ENCODE measurements around the gene NEURL3. TPM values are rescaled to one million over a fixed set of nuclear protein-coding genes. Genes with fewer than 3 reads are reported as not detected.

The NEURL3 gene
- total RNA-seq, 2 experiments from 2014 or later = 0.22 to 0.27 TPM

DNA sequence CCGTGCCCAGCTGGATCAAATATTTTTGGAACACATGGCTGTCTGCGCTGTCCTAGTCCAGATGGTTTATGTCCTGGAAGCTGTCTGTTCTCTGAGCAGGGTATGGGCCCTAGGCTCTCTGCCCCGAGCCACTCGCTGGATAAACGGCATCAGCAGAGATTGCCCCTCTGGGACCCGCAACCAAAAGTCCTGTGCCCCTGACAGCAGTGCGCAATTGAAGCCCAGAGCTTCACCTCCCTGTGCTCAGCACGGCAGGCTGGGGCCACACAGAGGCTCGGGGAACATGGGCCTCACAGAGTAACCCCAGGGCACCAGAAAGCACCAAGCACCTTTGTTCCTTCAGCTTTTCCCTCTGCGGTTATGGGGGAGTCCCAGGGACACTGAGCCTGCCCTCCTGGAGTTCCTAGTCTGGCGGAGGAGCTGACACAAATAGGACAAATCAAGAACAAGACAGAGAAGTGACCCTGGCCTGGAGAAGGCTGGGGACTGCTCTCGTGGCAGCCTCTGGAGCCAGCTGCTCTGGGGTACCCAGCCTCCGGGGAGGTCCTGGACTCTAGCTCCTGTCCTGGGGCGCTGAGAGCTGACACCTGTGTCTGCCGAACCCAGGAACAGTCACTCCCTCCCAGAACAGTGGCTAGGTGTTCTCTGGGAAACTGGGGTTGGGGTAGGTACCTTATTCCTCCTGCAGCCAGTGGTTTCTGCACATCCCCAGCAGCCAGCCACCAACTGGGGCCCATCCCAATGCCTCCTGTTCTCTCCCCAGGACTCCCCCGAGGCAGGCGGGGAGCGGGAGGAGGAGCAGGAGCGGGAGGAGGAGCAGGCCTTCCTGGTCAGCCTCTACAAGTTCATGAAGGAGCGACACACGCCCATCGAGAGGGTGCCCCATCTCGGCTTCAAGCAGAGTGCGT, 43.7 kb upstream of the NEURL3 start:
- Mint-ChIP-seq H3K27me3 (no peaks in the 10 kb centered on the region), H3K4me1 (peaks cover 51% of the 10 kb centered on the region), H3K27ac (no peak overlapping the region), H3K4me3 (no peak overlapping the region), H3K36me3 (ENCODE audit: low read depth) (peaks cover 47% of the 10 kb centered on the region), H3K9me3 (no peaks in the 10 kb centered on the region)
- no peak for DNase-seq
- CTCF ChIA-PET = interaction anchor here (0.5 to 2.2 kb wide), 7 partner anchors 10 to 144 kb away, joined by 3 to 7 read pairs (median 4); no protein-coding TSS in a partner anchor
- POLR2A ChIA-PET = no interaction called here

DNA sequence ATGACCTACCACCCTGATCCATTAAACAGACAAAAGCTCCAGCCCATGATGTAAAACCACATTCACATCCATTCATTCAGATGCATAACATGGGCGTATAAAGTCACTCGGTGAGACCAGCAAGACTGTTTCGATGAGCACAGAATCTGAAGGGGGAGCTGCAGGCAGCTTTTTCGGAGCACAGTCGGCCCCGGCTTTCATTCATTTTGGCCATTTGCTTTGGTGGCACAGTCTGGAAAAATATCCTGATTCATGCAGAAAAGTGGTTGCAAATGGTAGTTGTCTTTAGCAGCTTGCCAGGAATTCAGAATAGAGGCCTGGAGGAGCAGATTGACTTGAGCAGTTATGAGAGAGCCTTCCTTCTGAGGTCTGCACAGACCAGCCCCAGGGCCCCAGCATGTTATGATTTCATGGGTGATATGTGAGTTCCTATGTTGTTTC, 42.6 kb upstream of the NEURL3 start:
- Mint-ChIP-seq H3K4me3 (no peak overlapping the region), H3K9me3 (no peaks in the 10 kb centered on the region), H3K36me3 (ENCODE audit: low read depth) (peaks cover 51% of the 10 kb centered on the region), H3K27me3 (no peaks in the 10 kb centered on the region), H3K4me1 (peaks cover 53% of the 10 kb centered on the region), H3K27ac (peak overlapping the region; percentile 58)
- DNase-seq = no peak
- ChIA-PET CTCF (interaction anchor here (0.6 to 2.2 kb wide), 8 partner anchors 9 to 435 kb away, joined by 3 to 7 read pairs (median 4); no protein-coding TSS in a partner anchor), POLR2A (no interaction called here)

GRCh38 chr2:96547203-96547641, 42.1 kb upstream of the NEURL3 start:
- peaks cover 54% of the 10 kb centered on the region for H3K4me1 Mint-ChIP-seq
- CTCF ChIA-PET = interaction anchor here (0.5 to 2.2 kb wide), 4 partner anchors 9 to 435 kb away, joined by 3 to 7 read pairs (median 4); no protein-coding TSS in a partner anchor
- H3K4me3 Mint-ChIP-seq = no peak overlapping the region
- DNase-seq = no peak
- POLR2A ChIA-PET = no interaction called here
- no peaks in the 10 kb centered on the region for H3K27me3 Mint-ChIP-seq
- H3K36me3 Mint-ChIP-seq (ENCODE audit: low read depth) = peaks cover 54% of the 10 kb centered on the region
- peak overlapping the region; percentile 58 for H3K27ac Mint-ChIP-seq
- no peaks in the 10 kb centered on the region for H3K9me3 Mint-ChIP-seq

GRCh38 chr2:96546797-96547196, 41.6 kb upstream of the NEURL3 start:
- Mint-ChIP-seq H3K27ac (peak overlapping the region; percentile 52), H3K4me1 (peaks cover 55% of the 10 kb centered on the region), H3K4me3 (peak overlapping the region; percentile 12), H3K27me3 (no peaks in the 10 kb centered on the region), H3K36me3 (ENCODE audit: low read depth) (peaks cover 54% of the 10 kb centered on the region), H3K9me3 (no peaks in the 10 kb centered on the region)
- DNase-seq = peak; percentile 37
- ChIA-PET POLR2A (no interaction called here), CTCF (interaction anchor here (0.5 to 2.2 kb wide), 3 partner anchors 8 to 314 kb away, joined by 3 to 7 read pairs (median 4); no protein-coding TSS in a partner anchor)

- H3K36me3 Mint-ChIP-seq (ENCODE audit: low read depth) = peaks cover 59% of the 10 kb centered on the region
- peak overlapping the region; percentile 2 for H3K4me3 Mint-ChIP-seq
- ChIA-PET POLR2A (no interaction called here), CTCF (interaction anchor here (1.4 kb wide), 1 partner anchor 8 kb away, joined by 4 read pairs; no protein-coding TSS in a partner anchor)
- peak overlapping the region; percentile 52 for H3K27ac Mint-ChIP-seq
- DNase-seq = no peak
- H3K4me1 Mint-ChIP-seq = peaks cover 58% of the 10 kb centered on the region
- H3K27me3 Mint-ChIP-seq = no peaks in the 10 kb centered on the region
- H3K9me3 Mint-ChIP-seq = no peaks in the 10 kb centered on the region
Measured at GRCh38 chr2:96546321-96546720, 41.2 kb upstream of the NEURL3 start.

DNA sequence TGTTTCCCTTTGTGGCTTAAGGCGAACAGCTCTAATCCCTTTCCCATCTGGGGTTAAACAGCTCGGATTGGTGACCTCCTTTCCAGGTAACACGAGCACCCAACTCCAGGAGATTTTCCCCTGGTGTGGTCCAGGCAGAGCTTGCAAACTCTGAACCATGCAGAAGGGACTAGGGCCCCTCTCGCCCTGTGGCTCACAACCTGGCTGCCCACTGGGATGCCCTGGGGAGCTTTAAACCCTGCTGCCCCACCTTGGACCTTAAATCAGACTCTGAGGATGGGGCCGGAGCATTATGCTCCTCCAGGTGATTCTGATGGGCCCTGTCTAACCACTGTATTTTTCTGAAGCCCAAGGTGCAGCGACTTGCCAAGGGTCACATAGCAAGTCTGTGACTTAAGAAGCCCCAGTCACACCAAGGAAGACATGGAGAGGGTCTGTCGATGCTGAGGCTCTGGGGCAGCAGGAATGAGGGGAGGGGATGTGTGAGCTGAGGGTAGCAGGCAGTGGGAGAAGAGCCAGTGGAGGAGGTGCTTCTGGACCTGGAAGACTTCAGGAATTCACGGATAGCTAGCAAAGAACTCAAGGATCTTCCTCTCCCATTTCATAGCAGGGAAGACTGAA, 37.3 kb upstream of the NEURL3 start:
- no peak for DNase-seq
- ChIA-PET CTCF (interaction anchor here (1.0 to 3.8 kb wide), 5 partner anchors 9 to 221 kb away, joined by 3 to 21 read pairs (median 4); no protein-coding TSS in a partner anchor), POLR2A (interaction anchor here (1.1 kb wide), 1 partner anchor 9 kb away, joined by 3 read pairs; no protein-coding TSS in a partner anchor)
- no peaks in the 10 kb centered on the region for H3K9me3 Mint-ChIP-seq
- no peak overlapping the region for H3K27ac Mint-ChIP-seq
- no peaks in the 10 kb centered on the region for H3K27me3 Mint-ChIP-seq
- H3K4me3 Mint-ChIP-seq = no peak overlapping the region
- H3K4me1 Mint-ChIP-seq = peaks cover 77% of the 10 kb centered on the region
- peaks cover 71% of the 10 kb centered on the region for H3K36me3 Mint-ChIP-seq (ENCODE audit: low read depth)

DNA sequence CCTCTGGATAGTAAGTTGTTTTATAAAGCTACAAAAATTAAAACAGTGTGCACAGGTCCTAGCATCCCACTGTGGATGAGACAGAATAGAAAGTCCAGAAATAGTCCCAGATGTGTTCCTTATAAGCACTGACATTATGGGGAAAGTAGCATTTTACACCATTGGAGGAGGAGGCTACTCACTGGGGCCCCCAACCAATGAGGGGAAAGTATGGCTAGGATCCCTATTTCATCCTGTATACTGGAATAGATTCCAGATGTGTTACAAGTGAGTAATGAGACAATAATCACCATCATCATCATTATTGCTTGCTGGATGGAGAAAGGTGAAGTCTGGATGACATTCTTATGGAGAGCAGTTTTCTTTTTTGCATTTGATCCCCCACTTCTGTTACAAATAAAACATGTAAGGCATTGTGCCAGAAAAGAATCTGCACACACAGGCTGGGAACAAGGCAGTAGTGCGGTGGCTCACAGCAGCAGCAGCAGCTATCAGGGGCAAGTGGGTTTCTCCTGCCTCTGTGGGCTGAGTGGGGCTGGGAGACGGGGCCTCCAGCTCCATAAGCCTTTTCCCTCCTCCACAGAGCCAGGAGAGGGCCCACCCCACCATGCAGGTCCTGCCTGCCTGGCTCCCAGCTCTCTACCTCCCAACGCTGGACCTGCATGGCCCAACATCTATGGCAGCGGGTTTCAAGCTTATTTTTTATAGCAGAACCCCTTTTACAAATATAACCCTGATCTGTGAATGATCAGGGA, 36.4 kb upstream of the NEURL3 start:
- peaks cover 65% of the 10 kb centered on the region for H3K36me3 Mint-ChIP-seq (ENCODE audit: low read depth)

GRCh38 chr2:96540136-96540535, 35.0 kb upstream of the NEURL3 start:
- ChIA-PET CTCF (interaction anchor here (0.7 to 3.8 kb wide), 10 partner anchors 10 to 221 kb away, joined by 3 to 21 read pairs (median 3); no protein-coding TSS in a partner anchor), POLR2A (no interaction called here)
- peak overlapping the region; percentile 98 for H3K27ac Mint-ChIP-seq
- H3K4me1 Mint-ChIP-seq = peaks cover 65% of the 10 kb centered on the region
- H3K9me3 Mint-ChIP-seq = no peaks in the 10 kb centered on the region
- peak overlapping the region; percentile 88 for H3K4me3 Mint-ChIP-seq
- H3K27me3 Mint-ChIP-seq = no peaks in the 10 kb centered on the region
- peaks cover 51% of the 10 kb centered on the region for H3K36me3 Mint-ChIP-seq (ENCODE audit: low read depth)
- DNase-seq = no peak

More for the DNA sequence above, 36.4 kb upstream of the NEURL3 start:
- DNase-seq = no peak
- ChIA-PET CTCF (interaction anchor here (1.0 to 3.8 kb wide), 3 partner anchors 10 to 31 kb away, joined by 3 to 21 read pairs (median 5); no protein-coding TSS in a partner anchor), POLR2A (interaction anchor here (1.1 kb wide), 1 partner anchor 8 kb away, joined by 3 read pairs; no protein-coding TSS in a partner anchor)
- no peak overlapping the region for H3K4me3 Mint-ChIP-seq
- no peaks in the 10 kb centered on the region for H3K27me3 Mint-ChIP-seq
- no peaks in the 10 kb centered on the region for H3K9me3 Mint-ChIP-seq
- H3K4me1 Mint-ChIP-seq = peaks cover 68% of the 10 kb centered on the region
- H3K27ac Mint-ChIP-seq = no peak overlapping the region

GRCh38 chr2:96539215-96539920, 34.2 kb upstream of the NEURL3 start:
- H3K36me3 Mint-ChIP-seq (ENCODE audit: low read depth) = peaks cover 46% of the 10 kb centered on the region
- peak overlapping the region; percentile 98 for H3K27ac Mint-ChIP-seq
- CTCF ChIA-PET = interaction anchor here (0.8 to 3.8 kb wide), 8 partner anchors 9 to 44 kb away, joined by 3 to 21 read pairs (median 5); no protein-coding TSS in a partner anchor
- H3K9me3 Mint-ChIP-seq = no peaks in the 10 kb centered on the region
- POLR2A ChIA-PET = no interaction called here
- H3K4me1 Mint-ChIP-seq = peaks cover 63% of the 10 kb centered on the region
- peak overlapping the region; percentile 88 for H3K4me3 Mint-ChIP-seq
- no peaks in the 10 kb centered on the region for H3K27me3 Mint-ChIP-seq
- DNase-seq = peak; percentile 41

DNA sequence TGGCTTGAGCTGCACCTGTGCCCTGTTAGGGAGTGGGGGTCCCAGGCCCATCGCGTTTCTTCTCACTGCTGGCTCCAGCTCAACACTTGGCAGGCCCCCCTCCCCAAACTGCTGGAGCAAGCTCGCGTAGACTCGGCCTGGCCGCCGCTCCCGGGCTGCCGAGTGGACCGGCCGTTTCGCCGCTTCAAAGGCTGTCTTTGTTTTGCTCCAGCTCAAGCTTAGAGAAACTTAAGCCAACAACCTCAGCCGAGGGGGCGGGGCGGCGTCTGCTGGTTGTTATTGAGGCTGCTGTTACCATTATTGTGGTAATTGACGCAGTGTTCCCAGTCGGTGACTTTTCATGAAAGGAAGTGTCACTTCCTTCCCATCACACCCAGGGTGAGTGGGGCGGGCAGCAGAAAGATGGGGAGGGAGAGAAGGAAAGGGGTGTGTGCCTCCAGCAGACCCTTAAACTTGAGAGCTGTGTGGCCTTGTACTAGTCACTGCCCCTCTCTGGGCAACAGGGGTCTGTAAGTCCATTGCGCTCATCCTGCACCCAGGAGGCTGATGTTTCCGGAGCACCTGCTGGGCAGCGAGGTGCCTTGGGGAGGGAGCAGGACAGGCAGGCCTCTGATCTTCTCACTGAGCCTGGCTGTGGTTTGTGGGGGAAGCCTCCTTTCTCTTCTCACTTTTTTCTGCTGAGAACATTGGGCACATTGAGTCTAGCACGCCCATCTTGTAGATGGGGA, 33.5 kb upstream of the NEURL3 start:
- DNase-seq = peak; percentile 92
- H3K36me3 Mint-ChIP-seq (ENCODE audit: low read depth) = peaks cover 40% of the 10 kb centered on the region
- H3K4me1 Mint-ChIP-seq = peaks cover 60% of the 10 kb centered on the region
- no peaks in the 10 kb centered on the region for H3K27me3 Mint-ChIP-seq
- POLR2A ChIA-PET = interaction anchor here (1.2 to 2.6 kb wide), 2 partner anchors 10 to 15 kb away, joined by 4 to 25 read pairs; no protein-coding TSS in a partner anchor
- CTCF ChIA-PET = interaction anchor here (1.1 to 2.1 kb wide), 6 partner anchors 9 to 204 kb away, joined by 3 to 9 read pairs (median 6); partner anchors contain the start of gene NCAPH
- peak overlapping the region; percentile 98 for H3K27ac Mint-ChIP-seq
- H3K9me3 Mint-ChIP-seq = no peaks in the 10 kb centered on the region
- peak overlapping the region; percentile 88 for H3K4me3 Mint-ChIP-seq

Data from activated CD4-positive, alpha-beta T cell treated with anti-CD3 and anti-CD28 coated beads, Interleukin-2, amount 10 ng/mL, durations not matched to agents 7 days and 5 days (primary cell).